Measurements from ENCODE around the gene LCTL.
A peak's percentile ranks its signal among the peaks of the same experiment; 100 is the strongest.

LCTL gene

GRCh38 chr15:66565741-66566144 lies at the start of gene LCTL:
Gene LCTL, minus strand, starts transcription at chr15:66565998. Its CDS starts 633 bp downstream, at chr15:66565365.
- TF ChIP-seq POLR2A (IDR thresholded peaks at IDR 0.05; ENCODE audit: low read depth, low read length), result no peak
- FAIRE-seq (no peak), DNase-seq (ENCODE audit: insufficient read length, low spot score) (peak; percentile 57)

GRCh38 chr15:66614951-66615760 lies 49.4 kb upstream of the LCTL start:
- FAIRE-seq, result no peak
- no peak for DNase-seq (ENCODE audit: insufficient read length, low spot score)
- TF ChIP-seq POLR2A (IDR thresholded peaks at IDR 0.05; ENCODE audit: low read depth, low read length), result no peak

GRCh38 chr15:66614456-66614855 lies 48.7 kb upstream of the LCTL start:
- FAIRE-seq, result no peak
- DNase-seq (ENCODE audit: insufficient read length, low spot score), result no peak
- no peak for TF ChIP-seq POLR2A (IDR thresholded peaks at IDR 0.05; ENCODE audit: low read depth, low read length)

GRCh38 chr15:66613743-66614142 lies 47.9 kb upstream of the LCTL start:
- no peak for FAIRE-seq
- TF ChIP-seq POLR2A (IDR thresholded peaks at IDR 0.05; ENCODE audit: low read depth, low read length), result no peak
- DNase-seq (ENCODE audit: insufficient read length, low spot score), result no peak

- TF ChIP-seq POLR2A (IDR thresholded peaks at IDR 0.05; ENCODE audit: low read depth, low read length), result no peak
- FAIRE-seq (no peak), DNase-seq (ENCODE audit: insufficient read length, low spot score) (no peak)
These were observed 45.7 kb upstream of the LCTL start for GRCh38 chr15:66611257-66612053.

GRCh38 chr15:66609876-66610275 lies 44.1 kb upstream of the LCTL start:
- TF ChIP-seq POLR2A (IDR thresholded peaks at IDR 0.05; ENCODE audit: low read depth, low read length), result no peak
- no peak for DNase-seq (ENCODE audit: insufficient read length, low spot score)
- FAIRE-seq, result no peak

GRCh38 chr15:66608881-66609280 lies 43.1 kb upstream of the LCTL start:
- DNase-seq (ENCODE audit: insufficient read length, low spot score), result no peak
- no peak for TF ChIP-seq POLR2A (IDR thresholded peaks at IDR 0.05; ENCODE audit: low read depth, low read length)
- FAIRE-seq, result no peak

GRCh38 chr15:66608159-66608558 lies 42.4 kb upstream of the LCTL start:
- FAIRE-seq (no peak), DNase-seq (ENCODE audit: insufficient read length, low spot score) (no peak)
- TF ChIP-seq POLR2A (IDR thresholded peaks at IDR 0.05; ENCODE audit: low read depth, low read length), result no peak

GRCh38 chr15:66603301-66604179 lies 37.7 kb upstream of the LCTL start:
- FAIRE-seq, result no peak
- no peak for TF ChIP-seq POLR2A (IDR thresholded peaks at IDR 0.05; ENCODE audit: low read depth, low read length)

GRCh38 chr15:66601521-66601920 lies 35.7 kb upstream of the LCTL start:
- FAIRE-seq (no peak), DNase-seq (ENCODE audit: insufficient read length, low spot score) (no peak)
- no peak for TF ChIP-seq POLR2A (IDR thresholded peaks at IDR 0.05; ENCODE audit: low read depth, low read length)

More at GRCh38 chr15:66603301-66604179, 37.7 kb upstream of the LCTL start:
- peak; percentile 53 for DNase-seq (ENCODE audit: insufficient read length, low spot score)

GRCh38 chr15:66600240-66600627 lies 34.4 kb upstream of the LCTL start:
- TF ChIP-seq POLR2A (IDR thresholded peaks at IDR 0.05; ENCODE audit: low read depth, low read length), result no peak
- no peak for DNase-seq (ENCODE audit: insufficient read length, low spot score)
- FAIRE-seq, result no peak

- TF ChIP-seq POLR2A (IDR thresholded peaks at IDR 0.05; ENCODE audit: low read depth, low read length), result no peak
- DNase-seq (ENCODE audit: insufficient read length, low spot score), result no peak
- no peak for FAIRE-seq
These were observed 33.9 kb upstream of the LCTL start for GRCh38 chr15:66599536-66600239.

Data from H54 (cell line).